H9 (cell line): ENCODE measurements around the gene ACOT11. TPM values are rescaled to one million over a fixed set of nuclear protein-coding genes. Genes with fewer than 3 reads are reported as not detected.

Source experiments
- DNase-seq: peaks from one replicate; pipeline ENCODE4 v3.0.0-alpha.2; 2017
- H2AFZ ChIP-seq: one replicate; pipeline ENCODE4 v1.6.1; 2013; ENCODE audit warnings: mild to moderate bottlenecking, low read length, control low read depth, moderate library complexity
- H2AK5ac ChIP-seq: 2 replicates; pipeline ENCODE4 v1.6.1; 2013; ENCODE audit warnings: low read length, control low read depth, mixed read lengths; ENCODE audit not compliant: insufficient read length
- H2BK120ac ChIP-seq: one replicate; pipeline ENCODE4 v1.6.1; 2013; ENCODE audit warnings: low read depth, mild to moderate bottlenecking, low read length, control low read depth, inconsistent platforms; ENCODE audit not compliant: poor library complexity, severe bottlenecking
- H2BK12ac ChIP-seq: 2 replicates; pipeline ENCODE4 v1.6.1; 2013; ENCODE audit warnings: low read length, control low read depth, mixed read lengths, low read depth; ENCODE audit not compliant: insufficient read length
- H2BK15ac ChIP-seq: 2 replicates; pipeline ENCODE4 v1.6.1; 2013; ENCODE audit warnings: low read depth, low read length, control low read depth
- H2BK20ac ChIP-seq: one replicate; pipeline ENCODE4 v1.6.1; 2013; ENCODE audit warnings: low read depth, mild to moderate bottlenecking, low read length, control low read depth, inconsistent platforms; ENCODE audit not compliant: poor library complexity, severe bottlenecking
- H2BK5ac ChIP-seq: 2 replicates; pipeline ENCODE4 v1.6.1; 2013; ENCODE audit warnings: low read length, control low read depth, mixed read lengths; ENCODE audit not compliant: insufficient read length
- H3K14ac ChIP-seq: 2 replicates; pipeline ENCODE4 v1.6.1; 2013; ENCODE audit warnings: low read length, control low read depth; ENCODE audit not compliant: insufficient read depth
- H3K18ac ChIP-seq: 2 replicates; pipeline ENCODE4 v1.6.1; 2013; ENCODE audit warnings: low read depth, mild to moderate bottlenecking, mixed read lengths, low read length, control low read depth; ENCODE audit not compliant: insufficient read length
- H3K23ac ChIP-seq: 2 replicates; pipeline ENCODE4 v1.6.1; 2013; ENCODE audit warnings: low read length, control low read depth, mixed read lengths, low read depth; ENCODE audit not compliant: insufficient read length
- H3K23me2 ChIP-seq: 2 replicates; pipeline ENCODE4 v1.6.1; 2013; ENCODE audit warnings: low read depth, mild to moderate bottlenecking, mixed read lengths, low read length, control low read depth; ENCODE audit not compliant: insufficient read length, poor library complexity, severe bottlenecking
- H3K27ac ChIP-seq: 2 replicates; pipeline ENCODE4 v1.5.1; 2013; ENCODE audit warnings: low read length, control low read depth, mixed read lengths, low read depth; ENCODE audit not compliant: insufficient read length
- H3K27me3 ChIP-seq: 2 replicates; pipeline ENCODE4 v1.6.1; 2013; ENCODE audit warnings: low read length, control low read depth, inconsistent platforms; ENCODE audit not compliant: insufficient read depth
- H3K4ac ChIP-seq: 2 replicates; pipeline ENCODE4 v1.6.1; 2013; ENCODE audit warnings: low read depth, mild to moderate bottlenecking, control low read depth, inconsistent platforms, low read length, moderate library complexity
- H3K4me1 ChIP-seq: 2 replicates; pipeline ENCODE4 v1.6.1; 2013; ENCODE audit warnings: low read length, control low read depth, inconsistent platforms; ENCODE audit not compliant: insufficient read depth
- H3K4me2 ChIP-seq: 2 replicates; pipeline ENCODE4 v1.6.1; 2013; ENCODE audit warnings: low read length, control low read depth, mixed read lengths; ENCODE audit not compliant: insufficient read length, insufficient read depth
- H3K56ac ChIP-seq: 2 replicates; pipeline ENCODE4 v1.6.1; 2013; ENCODE audit warnings: low read depth, mild to moderate bottlenecking, mixed read lengths, low read length, control low read depth; ENCODE audit not compliant: insufficient read length
- H3K79me1 ChIP-seq: 2 replicates; pipeline ENCODE4 v1.6.1; 2013; ENCODE audit warnings: low read depth, mild to moderate bottlenecking, moderate library complexity, low read length, control low read depth, inconsistent platforms; ENCODE audit not compliant: insufficient read depth, poor library complexity, severe bottlenecking
- H3K79me2 ChIP-seq: 2 replicates; pipeline ENCODE4 v1.6.1; 2013; ENCODE audit warnings: low read length, control low read depth, inconsistent platforms; ENCODE audit not compliant: insufficient read depth
- H3K9ac ChIP-seq: 2 replicates; pipeline ENCODE4 v1.6.1; 2013; ENCODE audit warnings: low read length, control low read depth, mixed read lengths; ENCODE audit not compliant: insufficient read length; ENCODE audit errors: extremely low read depth
- H3K9me3 ChIP-seq: one replicate; pipeline ENCODE4 v1.6.1; 2013; ENCODE audit warnings: low read depth, low read length, inconsistent platforms; ENCODE audit not compliant: control insufficient read depth
- H3T11ph ChIP-seq: one replicate; pipeline ENCODE4 v1.6.1; 2013; ENCODE audit warnings: mild to moderate bottlenecking, low read length, control low read depth, inconsistent platforms
- H4K20me1 ChIP-seq: one replicate; pipeline ENCODE4 v1.6.1; 2013; ENCODE audit not compliant: control insufficient read depth, insufficient read length, insufficient read depth
- H4K5ac ChIP-seq: 2 replicates; pipeline ENCODE4 v1.6.1; 2013; ENCODE audit warnings: low read depth, mild to moderate bottlenecking, mixed read lengths, low read length, control low read depth; ENCODE audit not compliant: insufficient read length
- H4K8ac ChIP-seq: replicated peaks from 2 replicates; pipeline ENCODE4 v1.6.1; 2013; ENCODE audit warnings: low read length, control low read depth, mixed read lengths, low read depth; ENCODE audit not compliant: insufficient read length
- H4K91ac ChIP-seq: 2 replicates; pipeline ENCODE4 v1.6.1; 2013; ENCODE audit warnings: low read depth, mild to moderate bottlenecking, moderate library complexity, mixed read lengths, low read length, control low read depth; ENCODE audit not compliant: insufficient read length
- H3K27ac Mint-ChIP-seq, 3 experiments: 2 replicates in 2 of 3; 3 replicates in 1 of 3; pipeline ENCODE4 v1.8.0; 2020 to 2021; ENCODE audit warnings: mixed read lengths in 3 of 3, mild to moderate bottlenecking in 1 of 3, moderate library complexity in 1 of 3
- H3K27me3 Mint-ChIP-seq: 2 replicates; pipeline ENCODE4 v1.8.0; 2021; ENCODE audit warnings: low read depth, mild to moderate bottlenecking, moderate library complexity, mixed read lengths
- H3K36me3 Mint-ChIP-seq, 3 experiments: 2 replicates in 2 of 3; 3 replicates in 1 of 3; pipeline ENCODE4 v1.8.0; 2020 to 2021; ENCODE audit warnings: low read depth in 3 of 3, mixed read lengths in 3 of 3; ENCODE audit not compliant: insufficient read depth in 1 of 3
- H3K4me1 Mint-ChIP-seq, 2 experiments: 2 replicates each; pipeline ENCODE4 v1.8.0; 2020; ENCODE audit warnings: mixed read lengths in 2 of 2
- H3K4me3 Mint-ChIP-seq, 2 experiments: 2 replicates in 1 of 2; 3 replicates in 1 of 2; pipeline ENCODE4 v1.8.0; 2020 to 2021; ENCODE audit warnings: mild to moderate bottlenecking in 2 of 2, mixed read lengths in 2 of 2, moderate library complexity in 1 of 2
- H3K9me3 Mint-ChIP-seq, 2 experiments: 2 replicates in 1 of 2; 3 replicates in 1 of 2; pipeline ENCODE4 v1.8.0; 2020; ENCODE audit warnings: mild to moderate bottlenecking in 2 of 2, mixed read lengths in 2 of 2, moderate library complexity in 1 of 2
- CTCF ChIP-seq: fragments of 200-600 bp; sonication (generic); conservative IDR thresholded peaks from 3 replicates; pipeline ENCODE4 v1.8.0; 2021; ENCODE audit warnings: antibody characterized with exemption, mild to moderate bottlenecking
- WGBS: extraction: QIAGEN DNeasy Blood & Tissue Kit; methylation state at CpG from one replicate; pipeline ENCODE4 v1.1.7; 2013; ENCODE audit warnings: missing lambda C conversion rate, low lambda C conversion rate, mixed read lengths; ENCODE audit not compliant: insufficient read length; ENCODE audit errors: extremely low coverage; 5-methylcytosine and 5-hydroxymethylcytosine counted together
- total RNA-seq: library from RNA; stranded (reverse); gene quantifications from 2 replicates; pipeline ENCODE4 v1.2.1, GENCODE V29; 2021

ACOT11 gene
- total RNA-seq, 1 experiment from 2014 or later, result 4.0 TPM

- Histone ChIP-seq H4K8ac (no peak overlapping the region), H2BK120ac (no peak overlapping the region), H2BK20ac (no peak overlapping the region), H3K79me2 (no peaks in the 10 kb centered on the region), H2AK5ac (no peak overlapping the region), H2AFZ (no peak overlapping the region), H3K27me3 (no peaks in the 10 kb centered on the region), H3K27ac (no peak overlapping the region), H3K23ac (no peak overlapping the region), H3K18ac (no peak overlapping the region), H3K9ac (no peak overlapping the region), H4K91ac (no peak overlapping the region), H3K4me2 (no peak overlapping the region), H3T11ph (no peak overlapping the region), H3K79me1 (no peaks in the 10 kb centered on the region), H4K20me1 (no peaks in the 10 kb centered on the region), H2BK12ac (no peak overlapping the region), H3K4me1 (peaks cover 14% of the 10 kb centered on the region; the same call in 1 of the 2 replicates), H2BK15ac (no peak overlapping the region), H3K4ac (no peak overlapping the region), H3K56ac (no peak overlapping the region), H3K14ac (no peak overlapping the region), H4K5ac (no peak overlapping the region), H2BK5ac (no peak overlapping the region), H3K9me3 (no peaks in the 10 kb centered on the region), H3K23me2 (no peaks in the 10 kb centered on the region)
- WGBS, result no CpG with 5 or more reads among the region's 5 CpGs
- Mint-ChIP-seq H3K4me1 (peaks cover 40 to 56% of the 10 kb centered on the region in 2 experiments), H3K9me3 (no peaks in the 10 kb centered on the region), H3K27me3 (no peaks in the 10 kb centered on the region; the same call in 1 of the 2 replicates), H3K27ac (peak overlapping the region in 2 of 3 experiments; percentile 86 to 90; a peak in 4 of 7 replicates), H3K4me3 (no peak overlapping the region), H3K36me3 (no peaks in the 10 kb centered on the region)
- no peak for TF ChIP-seq CTCF
- no peak for DNase-seq
Observed at GRCh38 chr1:54570161-54570560, 22.1 kb downstream of the ACOT11 start.
